PC-9 (cell line): Measurements from ENCODE around the gene SMOC2. TPM values are rescaled to one million over a fixed set of nuclear protein-coding genes. Genes with fewer than 3 reads are reported as not detected.

ENCODE experiments used
- BruUV-seq: library from RNA; stranded (reverse); fragments of 400-500 nt; replicated peaks from 2 replicates; lab custom pipeline; 2021; lab: Mats Ljungman, UMichigan
- CTCF ChIA-PET: fragments of 300-600 bp; sonication (Branson Sonifier 250); formaldehyde crosslinking; loops from one replicate; lab custom pipeline; 2022; ENCODE audit warnings: antibody characterized with exemption; lab: Charles Lee
- POLR2A ChIA-PET: fragments of 300-600 bp; sonication (Branson Sonifier 250); formaldehyde crosslinking; loops from one replicate; lab custom pipeline; 2022; ENCODE audit warnings: antibody characterized with exemption; ENCODE audit not compliant: unreplicated experiment; lab: Charles Lee
- DNase-seq, 2 experiments: peaks; one replicate each; pipeline versions ENCODE4 v3.0.0 to v3.0.0-alpha.2; 2015 to 2022; ENCODE audit warnings: mixed read lengths in 1 of 2
- H2AFZ ChIP-seq: fragments of 200-600 bp; sonication (generic); 2 replicates; pipeline ENCODE4 v1.8.1; 2017; ENCODE audit warnings: antibody characterized with exemption
- H3F3A ChIP-seq: fragments of 200-600 bp; sonication (generic); 2 replicates; pipeline ENCODE4 v1.8.1; 2017; ENCODE audit warnings: antibody characterized with exemption, mild to moderate bottlenecking, low read depth; ENCODE audit not compliant: insufficient read depth
- H3K27ac ChIP-seq: fragments of 200-600 bp; sonication (generic); 2 replicates; pipeline ENCODE4 v1.6.1; 2016; ENCODE audit warnings: mixed run types
- H3K27me3 ChIP-seq: fragments of 200-600 bp; sonication (generic); 2 replicates; pipeline ENCODE4 v1.6.1; 2016; ENCODE audit warnings: low read depth, mixed run types; ENCODE audit not compliant: insufficient read depth
- H3K36me3 ChIP-seq: fragments of 200-600 bp; sonication (generic); 2 replicates; pipeline ENCODE4 v1.6.1; 2016; ENCODE audit warnings: low read depth, mixed run types
- H3K4me1 ChIP-seq: fragments of 200-600 bp; sonication (generic); replicated peaks from 2 replicates; pipeline ENCODE4 v1.6.1; 2016; ENCODE audit warnings: mixed run types; ENCODE audit not compliant: insufficient read depth
- H3K4me2 ChIP-seq: fragments of 200-600 bp; sonication (generic); 2 replicates; pipeline ENCODE4 v1.6.1; 2017; ENCODE audit warnings: mixed run types
- H3K4me3 ChIP-seq: fragments of 200-600 bp; sonication (generic); 2 replicates; pipeline ENCODE4 v1.6.1; 2016; ENCODE audit warnings: mixed run types
- H3K79me2 ChIP-seq: fragments of 200-600 bp; sonication (generic); 2 replicates; pipeline ENCODE4 v1.6.1; 2017; ENCODE audit warnings: low read depth, mixed run types
- H3K9me2 ChIP-seq: fragments of 200-600 bp; sonication (generic); 2 replicates; pipeline ENCODE4 v1.8.1; 2017; ENCODE audit warnings: mild to moderate bottlenecking; ENCODE audit not compliant: insufficient read depth
- H3K9me3 ChIP-seq: fragments of 200-600 bp; sonication (generic); 2 replicates; pipeline ENCODE4 v1.8.1; 2016; ENCODE audit warnings: low read depth; ENCODE audit not compliant: insufficient read depth
- H4K20me1 ChIP-seq: fragments of 200-600 bp; sonication (generic); 2 replicates; pipeline ENCODE4 v1.8.1; 2017; ENCODE audit not compliant: insufficient read depth
- EZH2 ChIP-seq: fragments of 200-600 bp; sonication (generic); IDR thresholded peaks from 2 replicates; pipeline ENCODE4 v1.8.0; 2017; ENCODE audit warnings: antibody characterized with exemption, low read depth
- intact Hi-C: fragments of 100-400 bp; cut with micrococcal nuclease; formaldehyde crosslinking; loops from one replicate; pipeline ENCODE4 v1.10.0; 2022; ENCODE audit not compliant: unreplicated experiment
- total RNA-seq: library from RNA; stranded (reverse); gene quantifications from 2 replicates; pipeline ENCODE4 v1.2.3, GENCODE V29; 2021
- TF ChIP-seq, protein P1 (sequence below): fragments of 200-600 bp; sonication (generic); conservative IDR thresholded peaks from 2 replicates; pipeline ENCODE4 v1.6.1; 2017; ENCODE audit warnings: mixed run types, antibody characterized with exemption, mild to moderate bottlenecking, moderate library complexity

The SMOC2 gene
- total RNA-seq, 1 experiment from 2014 or later: not detected

DNA sequence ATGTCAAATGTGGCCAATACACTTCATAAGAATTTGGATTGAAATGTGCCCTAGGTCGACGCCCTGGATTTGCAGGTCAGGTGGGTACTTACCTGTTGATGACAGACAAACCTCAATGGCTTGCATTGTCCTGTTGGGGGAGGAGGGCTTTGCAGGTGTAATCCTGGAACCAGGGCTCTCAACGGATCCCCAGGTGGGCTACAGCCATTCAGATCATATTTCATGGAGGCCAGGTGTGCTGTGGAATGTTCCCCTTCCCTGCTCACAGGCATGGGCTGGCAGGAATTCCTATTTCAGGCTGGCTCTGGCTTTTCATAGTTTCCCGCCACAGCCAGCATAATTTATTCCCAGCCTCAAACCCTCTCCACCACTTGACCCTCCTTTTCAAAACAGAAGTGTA is 254.7 kb downstream of the SMOC2 start:
- CTCF ChIA-PET: no interaction called here
- peaks cover under 1% of the 10 kb centered on the region; the same call in 1 of the 2 replicates for H3K4me1 ChIP-seq
- BruUV-seq: no TSS peak

DNA sequence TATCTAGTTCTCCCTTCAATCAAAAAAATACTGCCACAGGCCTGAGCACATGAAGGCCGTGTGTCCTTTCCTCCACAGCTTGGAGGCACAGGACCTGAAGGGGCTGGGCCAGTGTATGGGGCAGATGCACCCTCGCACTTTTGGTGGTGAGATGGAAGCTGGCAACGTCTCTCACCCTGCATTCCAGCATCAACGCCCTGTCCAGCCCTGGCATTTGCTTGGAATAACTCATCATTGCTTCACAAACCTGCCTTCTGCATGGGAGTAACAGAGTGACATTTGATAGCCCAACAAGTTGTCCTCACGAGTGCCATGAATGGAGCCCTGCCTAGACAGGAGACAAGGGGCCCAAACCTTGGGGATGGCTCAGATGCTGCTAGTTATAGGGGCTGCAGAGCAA is 257.9 kb downstream of the SMOC2 start:
- BruUV-seq: no TSS peak

More for the DNA sequence above, 254.7 kb downstream of the SMOC2 start:
- no peak overlapping the region for H3K27ac ChIP-seq
- H3K4me2 ChIP-seq: no peak overlapping the region
- POLR2A ChIA-PET: no interaction called here
- no peak overlapping the region for H3K4me3 ChIP-seq
- H3K27me3 ChIP-seq: no peaks in the 10 kb centered on the region
- TF ChIP-seq, protein P1, sequence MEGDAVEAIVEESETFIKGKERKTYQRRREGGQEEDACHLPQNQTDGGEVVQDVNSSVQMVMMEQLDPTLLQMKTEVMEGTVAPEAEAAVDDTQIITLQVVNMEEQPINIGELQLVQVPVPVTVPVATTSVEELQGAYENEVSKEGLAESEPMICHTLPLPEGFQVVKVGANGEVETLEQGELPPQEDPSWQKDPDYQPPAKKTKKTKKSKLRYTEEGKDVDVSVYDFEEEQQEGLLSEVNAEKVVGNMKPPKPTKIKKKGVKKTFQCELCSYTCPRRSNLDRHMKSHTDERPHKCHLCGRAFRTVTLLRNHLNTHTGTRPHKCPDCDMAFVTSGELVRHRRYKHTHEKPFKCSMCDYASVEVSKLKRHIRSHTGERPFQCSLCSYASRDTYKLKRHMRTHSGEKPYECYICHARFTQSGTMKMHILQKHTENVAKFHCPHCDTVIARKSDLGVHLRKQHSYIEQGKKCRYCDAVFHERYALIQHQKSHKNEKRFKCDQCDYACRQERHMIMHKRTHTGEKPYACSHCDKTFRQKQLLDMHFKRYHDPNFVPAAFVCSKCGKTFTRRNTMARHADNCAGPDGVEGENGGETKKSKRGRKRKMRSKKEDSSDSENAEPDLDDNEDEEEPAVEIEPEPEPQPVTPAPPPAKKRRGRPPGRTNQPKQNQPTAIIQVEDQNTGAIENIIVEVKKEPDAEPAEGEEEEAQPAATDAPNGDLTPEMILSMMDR: no peak
- TF ChIP-seq EZH2: no peak
- no peaks in the 10 kb centered on the region for H3K9me2 ChIP-seq
- H3K36me3 ChIP-seq: no peaks in the 10 kb centered on the region
- DNase-seq: no peak
- no peak overlapping the region for H2AFZ ChIP-seq
- no peaks in the 10 kb centered on the region for H3K79me2 ChIP-seq
- H3F3A ChIP-seq: no peaks in the 10 kb centered on the region
- H4K20me1 ChIP-seq: no peaks in the 10 kb centered on the region
- intact Hi-C loops: no loop called here
- H3K9me3 ChIP-seq: peaks cover 11% of the 10 kb centered on the region

DNA sequence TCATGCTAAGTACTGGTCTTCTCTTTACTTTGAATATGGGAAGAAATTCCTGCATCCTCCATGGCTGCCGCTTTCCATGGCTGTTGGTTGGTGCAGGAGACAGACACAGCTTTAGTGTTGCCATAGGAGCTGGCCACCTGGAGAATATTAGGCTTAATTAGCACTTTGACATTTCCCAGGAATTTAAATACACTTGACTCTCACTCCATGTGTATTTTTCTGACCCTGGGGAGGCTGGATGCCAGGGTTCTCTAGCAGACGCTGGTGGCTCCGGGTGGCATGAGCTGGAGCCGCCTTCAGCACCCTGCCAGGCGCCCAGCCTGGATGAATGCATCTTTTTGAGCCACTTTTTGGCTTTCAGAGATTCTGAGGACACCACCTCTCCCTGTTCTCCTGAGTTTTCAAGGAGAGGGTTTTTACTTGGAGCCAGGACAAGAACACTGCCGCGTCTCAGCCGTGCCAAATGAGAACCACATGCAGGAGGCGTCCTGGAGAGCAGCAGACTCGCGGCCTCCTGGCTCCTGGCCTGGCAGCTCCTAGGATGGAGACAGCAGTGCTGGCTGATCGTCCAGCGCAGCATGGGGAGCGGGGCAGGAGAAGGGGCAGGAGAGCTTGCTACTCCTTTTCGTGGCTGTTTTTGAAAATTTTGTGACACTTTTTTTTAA is 258.8 kb downstream of the SMOC2 start:
- Histone ChIP-seq H3K79me2 (no peaks in the 10 kb centered on the region), H3K4me1 (no peaks in the 10 kb centered on the region; the same call in 1 of the 2 replicates), H3K9me3 (no peaks in the 10 kb centered on the region), H2AFZ (no peak overlapping the region), H3K4me3 (no peak overlapping the region), H3F3A (no peaks in the 10 kb centered on the region), H3K36me3 (no peaks in the 10 kb centered on the region), H4K20me1 (no peaks in the 10 kb centered on the region), H3K4me2 (no peak overlapping the region), H3K27ac (no peak overlapping the region), H3K9me2 (no peaks in the 10 kb centered on the region), H3K27me3 (no peaks in the 10 kb centered on the region)
- ChIA-PET CTCF (no interaction called here), POLR2A (no interaction called here)
- TF ChIP-seq, protein P1: no peak
- no peak for TF ChIP-seq EZH2
- BruUV-seq: no TSS peak
- DNase-seq: no peak
- intact Hi-C loops: no loop called here

More for the DNA sequence above, 257.9 kb downstream of the SMOC2 start:
- Histone ChIP-seq H3K4me2 (no peak overlapping the region), H3K27ac (no peak overlapping the region), H4K20me1 (no peaks in the 10 kb centered on the region), H2AFZ (no peak overlapping the region), H3K4me1 (no peaks in the 10 kb centered on the region; the same call in 1 of the 2 replicates), H3K9me3 (peaks cover 4% of the 10 kb centered on the region), H3K79me2 (no peaks in the 10 kb centered on the region), H3K36me3 (no peaks in the 10 kb centered on the region), H3K4me3 (no peak overlapping the region), H3K9me2 (no peaks in the 10 kb centered on the region), H3K27me3 (no peaks in the 10 kb centered on the region), H3F3A (no peaks in the 10 kb centered on the region)
- intact Hi-C loops: no loop called here
- TF ChIP-seq EZH2: no peak
- TF ChIP-seq, protein P1: no peak
- DNase-seq: no peak
- POLR2A ChIA-PET: no interaction called here
- CTCF ChIA-PET: no interaction called here
